Endothelial cell of umbilical vein (primary cell): ENCODE data around the gene LY6G6C. TPM values are rescaled to one million over a fixed set of nuclear protein-coding genes. Genes with fewer than 3 reads are reported as not detected.

Source experiments
- BruUV-seq: library from RNA; stranded (reverse); fragments of 400-500 nt; replicated peaks from 2 replicates; lab custom pipeline; 2021; lab: Mats Ljungman, UMichigan
- CTCF ChIA-PET: fragments of 300-600, 350-600 bp; sonication (Branson Sonifier 250); formaldehyde crosslinking; loops from one replicate; lab custom pipeline; 2021; ENCODE audit warnings: antibody characterized with exemption, inconsistent platforms; lab: Charles Lee
- POLR2A ChIA-PET: fragments of 300-600, 350-600 bp; sonication (Branson Sonifier 250); formaldehyde crosslinking; loops from one replicate; lab custom pipeline; 2021; ENCODE audit warnings: antibody characterized with exemption, inconsistent platforms; lab: Charles Lee
- DNase-seq: peaks from one replicate; pipeline ENCODE4 v3.0.0-alpha.2; 2011; ENCODE audit warnings: low read depth, low spot score
- FAIRE-seq: peaks from 2 replicates; lab custom pipeline; 2011; peaks lifted over from hg19 to GRCh38; lab: Jason Lieb, UNC
- H2AFZ ChIP-seq: 2 replicates; pipeline ENCODE4 v1.6.0; 2012; ENCODE audit warnings: low read depth, low read length, control low read depth, inconsistent platforms
- H3K27ac ChIP-seq: 2 replicates; pipeline ENCODE4 v1.5.1; 2011; ENCODE audit warnings: low read depth, mild to moderate bottlenecking, control low read depth, low read length, moderate library complexity; ENCODE audit not compliant: insufficient read depth
- H3K27me3 ChIP-seq, 2 experiments: 2 replicates each; pipeline versions ENCODE4 v1.6.0 to v1.6.1; 2011; ENCODE audit warnings: low read length in 2 of 2, mixed read lengths in 1 of 2; ENCODE audit not compliant: control insufficient read depth in 2 of 2, insufficient read depth in 2 of 2
- H3K36me3 ChIP-seq, 2 experiments: 2 replicates in 1 of 2; 3 replicates in 1 of 2; pipeline ENCODE4 v1.5.1; 2011; ENCODE audit warnings: low read length in 2 of 2, mild to moderate bottlenecking in 1 of 2, moderate library complexity in 1 of 2; ENCODE audit not compliant: control insufficient read depth in 2 of 2, insufficient read depth in 2 of 2; ENCODE audit errors: extremely low read depth in 1 of 2
- H3K4me1 ChIP-seq: 3 replicates; pipeline ENCODE4 v1.5.1; 2011; ENCODE audit warnings: mild to moderate bottlenecking, low read length; ENCODE audit not compliant: control insufficient read depth, insufficient read depth; ENCODE audit errors: extremely low read depth
- H3K4me2 ChIP-seq: 2 replicates; pipeline ENCODE4 v1.6.1; 2011; ENCODE audit warnings: low read length, control low read depth, mixed read lengths; ENCODE audit not compliant: insufficient read depth
- H3K4me3 ChIP-seq, 3 experiments: fragments of 200-600 bp in 1 of 3; sonication (generic), shearing (Covaris generic) in 1 of 3; replicated peaks in 1 of 3; 2 replicates each; pipeline ENCODE4 v1.5.1; 2011 to 2016; ENCODE audit warnings: control low read depth in 3 of 3, low read length in 3 of 3, mild to moderate bottlenecking in 2 of 3, inconsistent platforms in 1 of 3, low read depth in 1 of 3, moderate library complexity in 1 of 3; ENCODE audit not compliant: insufficient read depth in 1 of 3
- H3K79me2 ChIP-seq: 2 replicates; pipeline ENCODE4 v1.6.0; 2012; ENCODE audit warnings: low read length, inconsistent platforms; ENCODE audit not compliant: control insufficient read depth, insufficient read depth
- H3K9ac ChIP-seq: replicated peaks from 2 replicates; pipeline ENCODE3; 2011; ENCODE audit warnings: low read length, control low read depth; ENCODE audit not compliant: insufficient read depth; ENCODE audit errors: extremely low read depth
- H3K9me1 ChIP-seq: replicated peaks from 3 replicates; pipeline ENCODE4 v1.6.0; 2011; ENCODE audit warnings: mild to moderate bottlenecking, low read length; ENCODE audit not compliant: control insufficient read depth, insufficient read depth; ENCODE audit errors: extremely low read depth
- H3K9me3 ChIP-seq: replicated peaks from 2 replicates; pipeline ENCODE4 v1.5.1; 2012; ENCODE audit warnings: low read length, inconsistent platforms; ENCODE audit not compliant: control insufficient read depth, insufficient read depth
- H4K20me1 ChIP-seq: replicated peaks from 2 replicates; pipeline ENCODE3; 2011; ENCODE audit warnings: mild to moderate bottlenecking, low read length; ENCODE audit not compliant: control insufficient read depth, insufficient read depth; ENCODE audit errors: extremely low read depth
- EZH2 ChIP-seq: IDR thresholded peaks from 2 replicates; pipeline ENCODE4 v1.6.1; 2012; ENCODE audit warnings: borderline replicate concordance, low read depth, mild to moderate bottlenecking, moderate library complexity, low read length, inconsistent platforms; ENCODE audit not compliant: severe bottlenecking
- FOS ChIP-seq: IDR thresholded peaks from 2 replicates; pipeline ENCODE4 v1.6.1; 2011; ENCODE audit warnings: mild to moderate bottlenecking, low read length, moderate library complexity, borderline replicate concordance; ENCODE audit not compliant: insufficient read depth
- GATA2 ChIP-seq: IDR thresholded peaks from 2 replicates; pipeline ENCODE4 v1.7.0; 2011; ENCODE audit warnings: low read depth, mild to moderate bottlenecking, moderate library complexity, mixed read lengths, low read length; ENCODE audit not compliant: insufficient read length, insufficient read depth
- JUN ChIP-seq: IDR thresholded peaks from 2 replicates; pipeline ENCODE4 v1.6.1; 2011; ENCODE audit warnings: borderline replicate concordance, low read depth; ENCODE audit not compliant: insufficient read length, insufficient read depth
- MAX ChIP-seq: IDR thresholded peaks from 2 replicates; pipeline ENCODE4 v1.6.1; 2011; ENCODE audit not compliant: insufficient read depth, insufficient read length
- MYC ChIP-seq: IDR thresholded peaks from one replicate; pipeline ENCODE4 v1.6.1; 2011; ENCODE audit warnings: mild to moderate bottlenecking, low read depth, low read length
- POLR2A ChIP-seq: IDR thresholded peaks from 2 replicates; pipeline ENCODE4 v1.6.1; 2012; ENCODE audit warnings: low read depth, mild to moderate bottlenecking, control low read depth, low read length
- POLR2AphosphoS5 ChIP-seq: IDR thresholded peaks from 2 replicates; pipeline ENCODE4 v1.6.1; 2012; ENCODE audit warnings: low read depth, mild to moderate bottlenecking, control low read depth, low read length, moderate library complexity; ENCODE audit not compliant: insufficient read depth
- dilution Hi-C: fragments of 300-500 bp; cut with MboI; formaldehyde crosslinking; loops from one replicate; pipeline ENCODE4 v1.15.0; 2019; ENCODE audit warnings: low sequenced_read_pairs; ENCODE audit not compliant: extremely low pct_ligation_motif_present
- intact Hi-C: fragments of 100-400 bp; cut with micrococcal nuclease; formaldehyde crosslinking; loops from one replicate; pipeline ENCODE4 v1.10.0; 2022
- polyA plus RNA-seq, 4 experiments: library from polyadenylated mRNA; depleted of rRNA in 3 of 4; stranded (reverse) in 3 of 4; unstranded in 1 of 4; fragments of >200 nt; gene quantifications; 2 replicates each; pipeline versions ENCODE4 v1.2.1 to v1.2.3, GENCODE V29; 2011 to 2012; ENCODE audit warnings: missing spikeins in 1 of 4
- total RNA-seq: library from RNA; stranded (reverse); gene quantifications from 2 replicates; pipeline ENCODE4 v1.2.3, GENCODE V29; 2021
- TF ChIP-seq, protein P1 (sequence below), 2 donors: IDR thresholded peaks; 1 replicate in 1 of 2; 2 replicates in 1 of 2; pipeline ENCODE4 v1.5.1; 2011; ENCODE audit warnings: low read length in 2 of 2, mild to moderate bottlenecking in 2 of 2, moderate library complexity in 2 of 2, control low read depth in 1 of 2, inconsistent platforms in 1 of 2, low read depth in 1 of 2; ENCODE audit not compliant: insufficient read depth in 1 of 2; ENCODE audit errors: extremely low read depth in 1 of 2

The LY6G6C gene
- total and polyA plus RNA-seq, 2 donors (not counting 3 experiments of a cell fraction or from before 2014, with no cell fraction given) = 0.33 TPM; not detected in 1

GRCh38 chr6:31691564-31692108 is 29.9 kb downstream of the LY6G6C start:
- H3K4me3 ChIP-seq = no peak overlapping the region
- H3K79me2 ChIP-seq = no peaks in the 10 kb centered on the region
- no peaks in the 10 kb centered on the region for H3K9me1 ChIP-seq
- no peak for TF ChIP-seq POLR2A
- TF ChIP-seq POLR2AphosphoS5 = no peak
- TF ChIP-seq GATA2 = no peak
- TF ChIP-seq FOS = no peak
- no peak for TF ChIP-seq JUN
- TF ChIP-seq MAX = no peak
- TF ChIP-seq, protein P1, sequence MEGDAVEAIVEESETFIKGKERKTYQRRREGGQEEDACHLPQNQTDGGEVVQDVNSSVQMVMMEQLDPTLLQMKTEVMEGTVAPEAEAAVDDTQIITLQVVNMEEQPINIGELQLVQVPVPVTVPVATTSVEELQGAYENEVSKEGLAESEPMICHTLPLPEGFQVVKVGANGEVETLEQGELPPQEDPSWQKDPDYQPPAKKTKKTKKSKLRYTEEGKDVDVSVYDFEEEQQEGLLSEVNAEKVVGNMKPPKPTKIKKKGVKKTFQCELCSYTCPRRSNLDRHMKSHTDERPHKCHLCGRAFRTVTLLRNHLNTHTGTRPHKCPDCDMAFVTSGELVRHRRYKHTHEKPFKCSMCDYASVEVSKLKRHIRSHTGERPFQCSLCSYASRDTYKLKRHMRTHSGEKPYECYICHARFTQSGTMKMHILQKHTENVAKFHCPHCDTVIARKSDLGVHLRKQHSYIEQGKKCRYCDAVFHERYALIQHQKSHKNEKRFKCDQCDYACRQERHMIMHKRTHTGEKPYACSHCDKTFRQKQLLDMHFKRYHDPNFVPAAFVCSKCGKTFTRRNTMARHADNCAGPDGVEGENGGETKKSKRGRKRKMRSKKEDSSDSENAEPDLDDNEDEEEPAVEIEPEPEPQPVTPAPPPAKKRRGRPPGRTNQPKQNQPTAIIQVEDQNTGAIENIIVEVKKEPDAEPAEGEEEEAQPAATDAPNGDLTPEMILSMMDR (IDR thresholded peaks at IDR 0.05; ENCODE audit: extremely low read depth in 1 of 2, insufficient read depth in 1 of 2, low read depth in 1 of 2, low read length in 2 of 2) = no peak
- TF ChIP-seq EZH2 = no peak
- no peak for TF ChIP-seq MYC
- no peak overlapping the region for H3K9ac ChIP-seq
- H3K9me3 ChIP-seq = no peaks in the 10 kb centered on the region
- POLR2A ChIA-PET = interaction anchor here (1.5 kb wide), 1 partner anchor 136 kb away, joined by 4 read pairs; the partner anchor contains the start of gene HSPA1B
- intact Hi-C loops = no loop called here
- BruUV-seq = no TSS peak
- H3K36me3 ChIP-seq = peaks cover 6 to 44% of the 10 kb centered on the region in 2 experiments
- no peaks in the 10 kb centered on the region for H3K27me3 ChIP-seq
- DNase-seq = no peak
- peaks cover 10% of the 10 kb centered on the region for H3K4me1 ChIP-seq
- H4K20me1 ChIP-seq = no peaks in the 10 kb centered on the region
- H3K27ac ChIP-seq = no peak overlapping the region
- CTCF ChIA-PET = interaction anchor here (2.1 kb wide), 1 partner anchor 115 kb away, joined by 5 read pairs; the partner anchor contains the start of gene LSM2
- dilution Hi-C loops = no loop called here
- no peak overlapping the region for H2AFZ ChIP-seq
- FAIRE-seq = no peak
- H3K4me2 ChIP-seq = no peak overlapping the region
